ENCODE data around the gene MUSK. TPM values are rescaled to one million over a fixed set of nuclear protein-coding genes. Genes with fewer than 3 reads are reported as not detected.

The MUSK gene
- total RNA-seq, result not detected

DNA sequence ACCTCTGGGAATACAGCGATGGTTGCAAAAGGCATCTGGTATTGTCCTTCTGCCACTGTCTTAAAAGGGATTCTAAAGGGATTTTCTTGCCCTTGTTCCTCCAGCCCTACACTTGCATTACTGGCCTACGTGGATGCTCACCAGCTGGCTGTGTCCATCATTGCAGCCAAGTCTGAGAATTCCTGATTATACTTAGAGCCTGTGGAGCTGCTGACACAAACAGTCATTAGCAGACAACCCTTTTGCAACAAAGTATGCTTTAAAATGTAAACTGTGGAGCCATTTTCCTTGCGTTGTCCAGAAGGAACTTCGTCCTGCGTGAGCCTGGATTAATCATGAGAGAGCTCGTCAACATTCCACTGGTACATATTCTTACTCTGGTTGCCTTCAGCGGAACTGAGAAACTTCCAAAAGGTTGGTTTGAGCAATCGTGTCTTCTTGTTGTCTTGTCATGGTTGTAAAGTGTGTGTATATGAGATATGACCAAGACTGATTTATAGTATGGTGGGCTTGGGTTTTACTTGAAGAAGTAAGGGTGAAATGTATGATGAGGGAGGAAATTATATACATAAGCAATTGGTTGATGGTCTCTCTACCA lies at the start of gene MUSK:
MUSK (plus strand) TSS at position 222 of the 598 bp plus-strand sequence; CDS start at position 336, 114 bp downstream.
- DNase-seq (ENCODE audit: low spot score), result no peak

DNA sequence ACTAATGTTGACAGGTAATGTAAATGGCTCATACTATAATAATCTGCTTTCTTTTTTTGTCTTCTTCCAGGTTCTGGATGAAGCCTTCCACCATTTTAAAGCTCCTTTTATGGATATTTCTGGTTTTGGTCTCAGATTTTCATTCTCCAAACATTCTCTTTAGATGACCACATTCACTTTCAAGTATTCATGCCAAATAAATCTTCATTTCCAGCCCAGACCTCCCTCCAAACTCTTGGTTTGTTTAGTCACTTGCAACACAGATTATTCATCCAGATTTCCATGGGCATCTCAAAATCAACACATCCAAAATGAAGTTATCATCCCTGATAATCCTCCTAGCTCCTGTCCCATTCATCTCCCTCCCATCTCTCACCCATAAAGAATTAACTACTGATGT lies 48.8 kb upstream of the MUSK start:
- no peak for DNase-seq (ENCODE audit: low spot score)
- ATAC-seq, result no peak

More for the DNA sequence above, at the start of gene MUSK:
- ATAC-seq, result no peak

DNA sequence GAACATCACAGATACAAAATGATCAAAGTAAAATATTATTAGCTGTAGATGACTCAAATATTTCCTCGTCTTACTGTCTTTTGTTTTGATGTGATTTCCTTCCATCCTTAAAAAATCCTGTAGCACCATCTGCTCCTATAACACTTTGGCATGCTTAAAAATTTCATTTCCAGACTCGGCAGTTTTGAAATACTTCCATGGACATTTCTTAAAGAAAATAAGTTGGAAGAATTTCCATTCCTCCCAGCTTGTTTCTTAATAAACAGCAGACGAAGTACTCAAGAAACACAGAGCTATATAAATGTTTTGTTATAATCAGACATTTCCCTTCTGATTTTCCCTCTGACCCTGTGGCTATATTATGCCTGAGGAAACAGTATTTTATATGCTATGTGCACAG lies 47.9 kb upstream of the MUSK start:
- DNase-seq (ENCODE audit: low spot score) (no peak), ATAC-seq (no peak)

DNA sequence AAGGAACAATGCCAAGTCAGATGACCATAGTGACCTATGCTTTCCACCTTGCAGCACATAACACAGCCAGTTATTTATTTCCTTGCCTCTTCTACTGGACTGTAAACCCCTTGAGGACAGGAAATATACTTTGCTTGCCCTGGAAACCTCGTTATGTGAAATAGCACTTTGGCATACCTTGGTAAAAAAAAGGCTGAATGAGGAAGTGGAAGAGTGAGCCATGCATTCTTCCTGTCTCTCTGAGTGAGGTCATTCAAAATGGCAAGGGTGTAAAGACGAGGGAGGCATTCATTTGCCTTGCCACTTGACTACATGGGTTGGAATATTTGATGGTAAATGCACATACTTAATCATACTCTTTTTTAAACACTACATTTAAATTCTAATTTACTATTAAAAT lies 46.2 kb upstream of the MUSK start:
- ATAC-seq, result no peak

GRCh38 chr9:110623462-110624025 lies 45.0 kb upstream of the MUSK start:
- ATAC-seq (peak; percentile 98), DNase-seq (ENCODE audit: low spot score) (no peak)

More for the DNA sequence above, 46.2 kb upstream of the MUSK start:
- DNase-seq (ENCODE audit: low spot score), result no peak

- ATAC-seq, result no peak
- no peak for DNase-seq (ENCODE audit: low spot score)
These were observed 42.3 kb upstream of the MUSK start for GRCh38 chr9:110626101-110626829.

DNA sequence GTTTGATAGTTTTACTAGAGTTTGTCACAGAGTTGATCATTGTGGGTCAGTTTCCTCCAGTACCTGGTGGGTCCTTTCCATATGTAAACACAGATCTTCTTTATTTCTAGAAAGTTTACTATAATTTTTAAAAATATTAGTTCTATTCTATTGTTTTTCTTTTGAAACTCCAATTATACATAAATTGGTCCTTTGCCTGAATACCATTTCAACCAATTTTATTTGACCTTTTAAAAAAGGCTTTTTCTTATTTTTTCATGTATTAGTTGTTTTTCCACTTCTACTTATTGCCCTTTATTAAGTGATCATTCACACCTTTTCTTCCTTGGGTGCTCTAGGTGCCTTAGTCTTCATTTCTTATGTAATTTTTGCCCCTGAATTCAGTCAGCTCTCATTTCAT lies 33.0 kb upstream of the MUSK start:
- no peak for DNase-seq (ENCODE audit: low spot score)
- no peak for ATAC-seq

- DNase-seq (ENCODE audit: low spot score), result no peak
- ATAC-seq, result no peak
These were observed 30.1 kb upstream of the MUSK start for GRCh38 chr9:110638381-110638954.

- no peak for ATAC-seq
- DNase-seq (ENCODE audit: low spot score), result no peak
These were observed 27.9 kb upstream of the MUSK start for GRCh38 chr9:110640736-110641135.

- ATAC-seq (no peak), DNase-seq (ENCODE audit: low spot score) (no peak)
These were observed 27.3 kb upstream of the MUSK start for GRCh38 chr9:110641293-110641692.

- ATAC-seq (no peak), DNase-seq (ENCODE audit: low spot score) (no peak)
These were observed 19.9 kb upstream of the MUSK start for GRCh38 chr9:110648696-110649095.

DNA sequence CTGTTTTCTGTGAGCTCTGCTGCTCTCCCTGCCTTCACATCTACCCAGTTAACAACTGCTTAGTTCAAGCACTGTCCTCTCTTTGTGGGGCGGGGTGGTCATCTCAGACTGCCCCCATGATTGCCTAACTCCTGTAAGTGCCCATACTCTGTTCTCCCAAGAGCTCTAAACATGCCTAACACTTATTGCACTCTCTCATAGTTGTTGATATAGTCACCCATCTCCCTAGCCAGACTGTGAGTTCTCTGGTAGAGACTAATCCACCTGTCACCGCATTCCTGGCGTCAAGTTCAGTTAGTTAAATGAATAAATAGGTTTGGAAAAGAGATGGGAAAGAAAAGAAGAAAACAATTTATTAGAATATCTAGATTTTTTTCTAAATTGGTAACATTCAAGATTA lies 18.3 kb upstream of the MUSK start:
- no peak for ATAC-seq
- DNase-seq (ENCODE audit: low spot score), result no peak

GRCh38 chr9:110650991-110651411 lies 17.6 kb upstream of the MUSK start:
- ATAC-seq, result no peak
- no peak for DNase-seq (ENCODE audit: low spot score)

DNA sequence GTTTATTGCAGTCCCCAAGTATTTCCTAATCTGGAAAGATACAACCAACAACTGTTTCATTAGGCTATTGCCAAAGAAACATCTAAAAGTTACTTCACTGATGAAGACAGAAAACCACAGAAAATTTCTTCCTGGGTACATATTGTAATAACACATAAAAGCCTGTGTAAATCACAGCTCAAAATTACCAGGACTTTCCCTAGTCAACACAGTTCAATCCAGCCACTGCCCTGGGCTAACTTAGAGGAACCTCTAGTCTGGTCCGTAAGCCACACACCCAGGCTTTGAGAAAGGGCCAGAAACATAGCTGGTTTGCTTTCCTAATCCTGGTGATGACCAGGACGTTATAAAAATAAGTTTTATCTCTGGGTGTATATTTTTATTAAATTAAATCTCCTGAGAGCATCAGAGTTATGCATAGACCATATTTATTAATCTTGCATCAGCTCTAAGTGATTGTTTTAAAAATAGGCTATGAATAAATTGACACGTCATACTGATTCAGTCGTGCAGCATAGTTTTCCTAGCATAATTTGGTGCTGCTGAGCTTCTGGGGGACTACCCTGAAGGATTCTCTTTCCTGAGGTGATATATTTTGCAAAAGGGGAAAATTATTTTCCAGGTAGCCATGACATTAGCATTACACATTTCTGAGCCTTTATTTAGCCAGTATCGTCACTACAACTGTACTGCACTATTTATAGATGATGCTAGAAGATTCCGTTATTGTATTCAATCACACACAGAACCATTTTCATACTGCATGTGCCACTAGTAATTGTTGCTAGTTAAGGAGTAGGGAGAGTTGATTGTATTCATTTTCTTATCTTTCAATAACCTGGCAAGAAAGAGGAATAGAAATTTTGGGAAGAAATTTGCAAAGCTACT lies 12.6 kb upstream of the MUSK start:
- no peak for ATAC-seq
- DNase-seq (ENCODE audit: low spot score), result no peak

- ATAC-seq, result no peak
- DNase-seq (ENCODE audit: low spot score), result no peak
These were observed 8.6 kb upstream of the MUSK start for GRCh38 chr9:110659891-110660541.

GRCh38 chr9:110669433-110669832 lies 842 bp downstream of the MUSK start:
- DNase-seq (ENCODE audit: low spot score), result no peak
- no peak for ATAC-seq

DNA sequence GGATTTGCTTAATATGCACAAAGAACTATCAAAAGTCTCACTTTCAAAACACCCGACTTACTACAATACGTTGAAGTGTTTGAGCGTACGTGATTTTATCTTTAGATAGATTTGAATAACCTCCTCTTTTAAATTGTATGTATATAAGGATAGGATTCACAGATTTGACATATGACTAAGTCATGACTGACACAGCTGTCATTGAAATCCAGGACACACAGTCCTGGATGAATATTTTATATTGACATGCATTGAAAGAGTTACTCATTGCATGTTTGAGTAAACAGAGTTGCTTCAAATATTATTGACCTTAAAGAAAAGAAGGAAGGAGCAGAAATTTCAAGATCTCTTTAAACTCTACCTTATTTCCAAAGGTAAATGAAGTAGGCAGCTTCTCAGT lies 3.3 kb downstream of the MUSK start:
- DNase-seq (ENCODE audit: low spot score) (no peak), ATAC-seq (no peak)

DNA sequence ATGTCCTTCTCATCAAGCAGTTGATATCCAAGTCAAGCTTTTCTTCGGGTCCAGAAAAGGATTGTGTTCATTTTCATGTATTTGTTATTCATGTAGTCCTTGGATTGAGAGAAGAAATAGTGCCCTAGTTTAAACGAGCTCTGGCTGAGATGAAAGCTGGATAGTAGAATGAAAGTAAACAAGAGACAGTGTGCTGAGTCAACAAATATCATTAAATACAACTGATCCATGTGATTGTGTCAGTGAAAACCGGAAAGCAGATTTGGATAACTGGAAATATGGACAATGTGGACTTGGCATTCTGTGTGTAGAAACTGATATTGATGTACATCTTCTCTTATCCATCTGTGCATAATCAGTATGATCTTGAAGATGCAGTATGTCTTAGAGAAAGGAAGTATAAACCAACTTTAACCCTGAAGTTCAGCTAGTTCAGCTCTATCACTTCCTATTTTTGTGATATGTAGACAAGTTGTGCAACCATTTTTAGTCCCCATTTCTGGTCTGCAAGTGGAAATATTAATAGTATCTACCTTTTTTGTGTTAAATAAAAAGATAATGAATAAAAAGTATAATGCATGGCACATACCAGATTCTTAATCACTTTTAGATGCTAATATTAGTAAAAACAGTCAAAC lies 4.4 kb downstream of the MUSK start:
- no peak for DNase-seq (ENCODE audit: low spot score)
- ATAC-seq, result no peak

DNA sequence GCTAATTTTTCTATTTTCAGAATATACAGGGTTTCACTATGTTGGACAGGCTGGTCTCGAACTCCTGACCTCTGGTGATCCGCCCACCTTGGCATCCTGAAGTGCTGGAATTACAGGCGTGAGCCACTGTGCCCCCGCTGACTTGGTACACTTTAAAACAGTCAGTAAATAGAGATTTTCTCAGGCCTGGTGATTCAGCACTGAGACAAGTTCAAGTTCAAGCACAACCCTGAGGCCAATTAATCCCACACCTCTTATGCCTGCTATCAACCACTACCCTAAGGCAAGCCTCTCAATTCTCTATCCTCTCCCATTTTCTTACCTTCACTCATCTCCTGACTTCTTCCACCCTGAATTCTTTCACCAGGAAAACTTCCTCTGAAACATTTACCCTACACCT lies 18.9 kb downstream of the MUSK start:
- ATAC-seq (no peak), DNase-seq (ENCODE audit: low spot score) (no peak)

DNA sequence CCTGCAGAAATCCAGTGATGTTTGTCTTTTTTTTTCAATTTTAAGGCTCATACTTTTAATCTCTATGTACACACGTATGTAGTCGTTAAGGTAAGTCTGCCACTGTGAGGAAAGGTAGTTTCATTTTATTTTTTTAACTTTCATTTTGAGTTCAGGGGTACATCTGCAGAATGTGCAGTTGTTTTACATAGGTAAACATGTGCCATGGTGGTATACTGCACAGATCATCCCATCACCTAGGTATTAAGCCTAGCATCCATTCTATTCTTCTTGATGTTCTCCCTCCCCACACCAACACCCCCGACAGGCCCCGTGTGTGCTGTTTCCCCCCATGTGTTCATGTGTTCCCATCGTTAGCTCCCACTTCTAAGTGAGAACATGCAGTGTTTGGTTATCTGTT lies 19.7 kb downstream of the MUSK start:
- ATAC-seq (no peak), DNase-seq (ENCODE audit: low spot score) (no peak)
